Mucosa of gallbladder (tissue), 1 donor: ENCODE results near the gene ERC1. TPM values are rescaled to one million over a fixed set of nuclear protein-coding genes. Genes with fewer than 3 reads are reported as not detected.
"Not testable (repeated sequence)": the region's sequence is repeated elsewhere in the genome, so short reads cannot be mapped to it uniquely, and the experiment has no call there.

ENCODE experiments used
- DNase-seq: peaks from one replicate; pipeline ENCODE4 v3.0.0-alpha.2; 2020; ENCODE audit warnings: low spot score
- total RNA-seq: library from RNA; stranded (reverse); gene quantifications from one replicate; pipeline ENCODE4 v1.2.1, GENCODE V29; 2021
- donor health status: DM: no; HTN: no; CAD: no.

Gene ERC1
- total RNA-seq, 1 donor from 2014 or later, result 59.4 TPM

DNA sequence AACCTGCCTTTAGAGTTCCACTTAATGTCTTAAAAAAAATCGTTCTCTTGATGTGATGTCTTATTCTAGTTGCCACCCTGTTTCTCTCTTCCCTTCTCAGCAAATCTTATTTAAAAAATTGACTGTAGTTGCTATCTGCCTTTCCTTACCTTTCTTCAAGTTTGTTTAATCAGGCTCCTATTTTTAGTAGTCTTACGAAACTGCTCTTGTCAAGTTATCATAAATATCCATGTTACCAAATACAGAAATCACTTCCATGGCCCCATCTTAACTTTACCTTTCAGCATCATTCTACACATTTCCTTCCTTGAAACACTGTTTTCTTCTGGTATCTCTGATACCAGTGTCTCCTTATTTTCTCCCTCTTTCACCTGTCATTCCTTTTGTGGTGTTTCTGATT is 227.3 kb downstream of the ERC1 start:
- DNase-seq, result no peak

DNA sequence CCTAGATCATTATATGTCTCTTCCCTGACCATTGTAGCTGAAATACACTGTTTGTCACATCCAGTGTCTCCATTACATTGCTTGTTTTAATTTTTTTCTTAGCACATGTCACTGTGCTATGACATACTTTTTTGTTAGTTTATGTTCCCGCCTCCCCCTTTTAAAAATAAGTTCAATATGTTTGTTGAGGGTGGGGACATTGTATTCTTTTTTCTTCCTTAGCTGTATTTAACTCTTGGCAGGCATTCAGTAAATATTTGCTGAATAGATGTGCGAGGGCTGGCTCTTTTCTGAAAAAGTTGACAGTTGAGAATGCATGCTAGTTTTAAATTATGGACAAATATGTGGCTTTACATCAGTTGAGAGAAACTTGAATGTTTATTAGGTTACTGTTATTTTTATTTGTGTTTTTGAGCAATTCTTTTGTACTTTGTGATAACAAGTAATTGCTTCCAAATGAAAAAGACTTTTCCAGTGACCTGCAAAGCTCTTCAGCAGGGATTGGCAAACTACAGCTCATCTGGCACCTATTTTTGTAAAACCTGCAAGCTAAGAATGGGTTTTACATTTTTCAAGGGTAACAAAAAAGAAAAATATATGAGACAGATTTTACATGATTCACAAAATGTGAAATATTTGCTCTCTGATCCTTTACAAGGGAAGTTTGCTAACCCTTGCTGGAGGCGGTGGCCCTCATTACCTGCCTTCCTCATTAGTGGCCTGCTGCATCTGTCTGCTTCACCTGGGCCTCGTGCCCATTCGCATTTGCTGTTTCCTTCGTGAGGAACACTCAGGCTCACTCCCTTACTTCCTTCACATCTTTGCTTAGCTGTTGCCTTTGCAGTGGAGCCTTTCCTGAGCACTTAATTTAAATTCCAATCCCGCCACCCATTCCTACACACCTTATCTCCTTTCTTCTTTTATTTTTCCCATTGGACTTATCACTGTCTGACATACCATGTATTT is 229.4 kb downstream of the ERC1 start:
- peak; percentile 22 for DNase-seq

DNA sequence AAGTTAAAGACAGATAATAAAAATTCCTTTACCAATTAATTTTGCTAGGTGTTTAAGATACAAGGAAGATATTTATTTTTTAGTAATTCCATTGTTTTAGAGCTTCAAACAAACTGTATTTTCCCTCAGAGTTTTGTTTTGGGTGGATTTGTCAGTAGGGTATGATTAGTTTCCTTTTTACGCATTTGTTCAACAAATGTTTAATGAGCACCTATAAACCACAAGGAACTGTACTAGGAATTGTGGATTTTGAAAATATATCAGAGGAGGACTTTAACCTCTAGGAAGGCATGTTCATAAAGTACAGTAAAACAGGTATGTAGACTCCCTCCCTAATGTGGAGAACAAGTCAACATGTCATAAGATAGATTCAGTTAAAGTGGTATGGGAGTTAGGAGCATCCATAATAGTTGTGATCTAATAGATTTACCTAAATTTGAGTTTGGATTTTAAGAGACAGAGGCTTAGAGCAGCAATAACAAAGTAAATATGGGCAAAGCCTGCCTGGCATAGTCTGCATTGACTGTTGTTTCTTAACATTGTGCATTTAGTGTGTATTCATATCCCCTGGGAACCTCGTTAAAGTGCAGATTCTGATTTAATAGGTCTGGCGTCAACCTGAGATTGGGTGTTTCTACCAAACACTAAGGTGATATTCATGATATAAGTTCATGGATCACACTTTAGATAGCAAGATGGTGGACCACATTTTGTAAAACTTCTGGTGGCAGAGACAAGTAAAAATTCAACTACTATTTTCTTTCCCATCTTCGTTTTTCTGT is 232.0 kb downstream of the ERC1 start:
- no peak for DNase-seq

DNA sequence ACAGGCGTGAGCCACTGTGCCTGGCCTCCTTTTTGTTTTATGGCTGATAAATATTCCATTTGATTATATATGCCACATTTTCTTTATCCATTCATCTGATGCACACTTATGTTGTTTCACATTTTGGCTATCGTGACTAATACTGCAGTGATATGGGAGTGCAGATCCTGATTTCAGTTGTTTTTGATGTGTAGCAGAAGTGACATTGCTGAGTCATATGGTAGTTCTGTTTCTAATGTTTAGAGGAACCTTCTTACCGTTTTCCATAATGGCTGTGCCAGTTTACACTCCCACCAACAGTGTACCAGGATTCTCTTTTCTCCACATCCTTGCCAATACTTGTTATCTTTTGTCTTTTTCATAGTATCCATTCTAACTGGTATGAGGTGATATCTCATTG is 235.9 kb downstream of the ERC1 start:
- DNase-seq, result no peak

DNA sequence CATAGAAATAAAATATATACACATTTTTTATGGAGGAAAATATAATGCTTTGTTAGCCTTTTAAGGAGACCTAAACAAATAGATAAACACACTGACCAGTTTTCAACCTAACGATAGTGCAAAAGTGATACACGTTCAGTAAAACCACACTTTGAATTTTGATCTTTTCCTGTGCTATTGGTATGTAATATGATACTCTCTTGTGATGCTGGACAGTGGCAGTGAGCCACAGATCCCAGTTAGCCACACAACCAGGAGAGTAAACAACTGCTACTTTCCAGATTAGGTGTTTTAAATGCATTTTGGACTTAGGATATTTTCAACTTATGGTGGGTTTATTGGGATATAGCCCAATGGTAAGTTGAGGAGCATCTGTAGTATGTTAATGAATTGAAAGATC is 243.1 kb downstream of the ERC1 start:
- DNase-seq, result no peak

DNA sequence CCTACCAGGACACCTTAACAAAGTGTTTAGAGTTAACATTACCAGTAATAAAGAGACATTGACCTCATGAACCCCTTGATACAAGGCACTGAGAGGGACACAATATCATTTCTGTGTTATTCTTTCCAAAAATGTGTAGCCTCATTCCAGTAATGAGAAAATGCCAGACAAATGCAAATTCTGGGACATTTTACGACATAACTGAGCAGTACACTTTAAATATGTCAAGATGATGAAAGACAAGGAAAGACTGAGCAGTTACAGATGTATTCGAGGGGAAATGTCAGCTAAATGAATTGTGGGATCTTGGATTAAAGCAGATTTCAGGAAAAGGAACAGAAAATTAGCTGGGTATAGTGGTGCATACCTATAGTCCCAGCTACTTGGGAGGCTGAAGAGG is 255.6 kb downstream of the ERC1 start:
- no peak for DNase-seq

DNA sequence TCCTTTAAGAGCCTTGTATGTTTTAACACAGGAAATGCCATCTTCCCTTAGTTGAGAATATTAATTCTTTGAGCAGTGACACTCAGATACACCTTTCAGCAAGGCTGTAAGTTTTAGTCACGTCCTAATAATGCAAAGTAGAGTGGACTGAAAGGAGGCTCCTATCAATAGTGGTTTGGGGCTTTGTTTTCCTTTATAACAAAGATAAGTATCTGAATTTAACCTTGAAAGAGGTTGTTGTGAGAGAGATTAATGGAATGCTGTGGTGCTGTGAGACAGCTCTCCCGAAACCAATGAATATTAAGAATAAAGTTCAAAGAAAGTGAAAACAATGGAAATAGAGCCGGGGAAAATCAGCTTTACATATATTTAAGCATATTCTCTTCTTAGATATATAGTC is 259.6 kb downstream of the ERC1 start:
- DNase-seq, result no peak

DNA sequence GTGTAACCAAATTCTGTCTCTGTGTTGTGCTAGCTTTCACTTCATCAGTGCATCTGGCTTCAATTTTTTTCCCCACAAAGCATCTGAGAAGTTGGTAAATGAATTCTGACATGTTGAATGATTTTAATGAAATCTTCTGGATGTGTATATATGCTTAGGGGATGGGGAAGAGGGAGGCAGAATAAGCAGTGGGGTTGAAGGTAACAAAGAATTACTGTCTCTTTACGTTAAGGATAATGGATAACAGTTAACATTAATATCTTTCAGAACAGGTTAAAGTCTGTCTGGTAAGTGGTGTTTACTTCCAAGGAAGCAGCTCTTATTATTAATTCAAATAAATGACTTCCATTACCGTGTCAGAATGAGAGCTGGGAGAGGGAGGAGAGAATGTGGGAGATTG is 261.7 kb downstream of the ERC1 start:
- no peak for DNase-seq

DNA sequence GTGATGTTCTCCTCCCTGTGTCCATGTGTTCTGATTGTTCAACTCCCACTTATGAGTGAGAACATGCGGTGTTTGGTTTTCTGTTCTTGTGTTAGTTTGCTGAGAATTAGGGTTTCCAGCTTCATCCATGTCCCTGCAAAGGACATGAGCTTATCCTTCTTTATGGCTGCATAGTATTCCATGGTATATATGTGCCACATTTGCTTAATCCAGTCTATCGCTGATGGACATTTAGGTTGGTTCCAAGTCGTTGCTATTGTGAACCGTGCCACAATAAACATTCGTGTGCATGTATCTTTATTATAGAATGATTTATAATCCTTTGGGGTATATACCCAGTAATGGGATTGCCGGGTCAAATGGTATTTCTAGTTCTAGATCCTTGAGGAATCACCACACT is 264.1 kb downstream of the ERC1 start:
- DNase-seq, result not testable (repeated sequence)

DNA sequence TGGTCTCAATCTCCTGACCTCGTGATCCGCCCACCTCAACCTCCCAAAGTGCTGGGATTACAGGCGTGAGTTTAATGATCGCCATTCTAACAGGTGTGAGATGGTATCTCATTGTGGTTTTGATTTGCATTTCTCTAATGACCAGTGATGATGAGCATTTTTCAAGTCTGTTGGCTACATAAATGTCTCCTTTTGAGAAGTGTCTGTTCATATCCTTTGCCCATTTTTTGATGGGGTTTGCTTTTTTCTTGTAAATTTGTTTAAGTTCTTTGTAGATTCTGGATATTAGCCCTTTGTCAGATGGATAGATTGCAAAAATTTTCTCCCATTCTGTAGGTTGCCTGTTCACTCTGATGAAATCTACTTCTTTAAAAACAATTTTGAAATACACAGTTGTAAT is 264.8 kb downstream of the ERC1 start:
- DNase-seq, result not testable (repeated sequence)

DNA sequence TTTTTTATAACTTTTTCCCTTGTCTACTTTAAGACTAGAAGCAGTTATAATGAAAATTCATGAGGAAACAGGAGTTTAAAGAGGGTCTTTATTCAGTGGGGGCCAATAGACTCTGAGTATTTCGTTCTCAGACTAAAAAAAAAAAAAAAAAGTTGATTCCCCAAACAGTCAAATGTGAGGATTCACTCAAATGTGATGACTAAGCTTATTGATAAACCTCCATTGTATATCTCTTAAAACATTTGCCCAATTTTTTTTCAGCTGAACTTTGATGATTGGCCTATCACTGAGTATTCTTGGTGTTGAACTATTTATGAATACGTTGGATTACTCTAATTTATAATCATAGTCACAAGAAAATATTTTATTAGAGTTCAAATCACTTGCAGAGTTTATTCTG is 265.3 kb downstream of the ERC1 start:
- DNase-seq, result no peak

DNA sequence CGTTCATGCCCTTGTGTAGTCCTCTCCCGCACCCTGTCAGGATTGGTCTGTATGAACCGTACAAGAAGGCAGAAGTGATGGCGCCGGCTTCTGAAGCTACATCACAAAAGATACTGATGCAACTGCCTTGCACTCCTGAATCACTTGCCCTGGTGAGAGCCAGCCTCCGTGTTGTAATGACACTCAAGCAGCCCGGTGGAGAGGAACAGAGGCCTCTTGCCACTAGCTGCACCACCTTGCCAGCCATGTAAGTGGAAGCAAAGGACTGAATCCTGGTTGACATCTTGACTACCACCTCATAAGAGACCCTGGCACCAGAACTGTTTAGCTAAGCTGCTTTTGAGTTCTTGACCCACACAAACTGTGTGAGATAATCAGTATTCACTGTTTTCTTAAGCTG is 266.0 kb downstream of the ERC1 start:
- DNase-seq, result no peak

DNA sequence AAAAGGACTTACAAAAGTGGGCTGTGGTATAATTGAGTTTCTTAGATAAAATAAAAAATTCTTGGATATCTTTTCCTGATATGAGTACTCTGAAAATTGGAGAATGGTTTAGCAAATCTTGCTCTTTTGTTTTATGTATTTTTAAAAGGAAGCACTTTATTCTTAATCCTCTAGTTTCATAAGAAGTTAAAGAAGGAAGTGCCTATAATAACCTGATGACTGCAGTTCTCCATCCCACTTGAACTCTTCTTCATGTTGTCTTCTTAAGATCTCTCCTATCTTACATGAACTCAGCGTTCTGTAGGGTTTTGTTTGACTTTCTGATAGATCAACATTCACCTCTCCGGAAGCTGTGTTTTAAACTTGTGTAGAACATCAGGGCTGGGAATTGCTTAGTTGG is 271.0 kb downstream of the ERC1 start:
- DNase-seq, result no peak

DNA sequence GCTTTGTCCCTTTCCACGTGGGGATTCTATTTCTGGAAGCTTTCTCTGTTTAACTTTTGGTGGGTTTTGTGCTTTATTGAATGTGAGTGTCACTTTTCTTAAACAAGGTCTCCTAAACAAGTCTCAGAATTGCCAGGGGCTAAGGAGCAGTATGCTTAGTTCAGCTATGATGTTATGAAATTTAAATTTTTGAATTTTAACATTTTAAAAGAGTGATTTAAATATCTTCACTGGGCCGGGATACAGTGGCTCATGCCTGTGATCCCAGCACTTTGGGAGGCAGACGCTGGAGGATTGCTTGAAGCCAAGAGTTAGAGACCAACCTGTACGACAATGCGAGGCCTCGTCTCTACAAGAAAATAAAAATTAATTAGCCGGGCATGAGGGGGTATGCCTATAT is 276.2 kb downstream of the ERC1 start:
- DNase-seq, result no peak

DNA sequence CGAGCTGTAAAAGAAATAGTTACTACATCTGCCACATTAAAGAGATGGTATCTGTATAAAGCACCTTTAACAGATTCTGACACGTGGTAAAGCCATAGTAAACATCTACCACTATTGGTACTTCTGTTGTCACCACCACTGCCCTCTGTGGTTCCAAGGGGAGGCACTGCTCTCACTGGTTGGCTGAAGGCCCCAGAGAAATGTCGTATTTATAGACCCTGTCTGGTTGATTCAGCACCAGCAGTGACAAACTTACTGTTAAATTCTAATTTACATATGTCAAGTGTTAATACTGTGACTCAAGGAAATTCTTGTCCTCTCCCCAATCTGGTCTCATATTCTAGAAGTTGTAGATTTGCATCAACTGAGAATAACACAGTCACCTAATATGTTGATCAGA is 281.1 kb downstream of the ERC1 start:
- no peak for DNase-seq

DNA sequence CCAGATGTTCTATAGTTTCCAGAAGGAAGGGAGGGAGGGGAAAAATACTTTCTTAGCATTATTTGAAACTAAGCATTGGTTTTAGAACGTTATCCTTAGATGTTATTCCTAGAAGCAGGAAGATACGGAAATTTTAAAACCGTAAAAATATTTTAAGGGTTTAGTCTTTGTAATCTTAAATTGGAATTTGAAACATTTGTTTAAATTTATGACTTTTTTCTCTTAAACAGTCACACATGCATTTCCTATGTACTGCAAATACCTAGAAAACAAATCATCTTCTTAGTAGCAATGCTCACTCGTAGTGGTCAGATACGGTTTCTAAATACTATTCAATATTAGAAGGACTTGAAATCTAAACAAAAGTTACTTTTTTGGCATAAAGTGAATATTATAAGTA is 282.0 kb downstream of the ERC1 start:
- DNase-seq, result no peak

DNA sequence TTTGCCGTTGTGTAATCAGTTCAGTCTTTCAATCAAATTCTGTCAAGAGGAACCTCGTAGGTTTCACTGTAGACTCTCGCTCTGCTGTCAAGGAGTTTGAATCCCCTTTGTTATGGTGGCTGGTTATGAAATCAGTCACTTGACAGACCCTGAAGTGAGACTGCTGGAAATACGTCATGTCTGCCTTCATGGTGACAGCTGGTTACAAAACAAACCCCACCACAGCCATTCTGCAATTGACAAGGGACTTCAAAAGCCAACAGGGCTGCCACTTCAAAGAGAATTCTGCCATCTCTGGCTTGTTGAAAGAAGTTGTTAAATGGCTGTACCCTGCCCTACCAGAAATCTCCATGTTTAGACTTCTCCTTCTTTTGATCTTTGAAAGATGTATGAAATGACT is 286.9 kb downstream of the ERC1 start:
- DNase-seq, result no peak

DNA sequence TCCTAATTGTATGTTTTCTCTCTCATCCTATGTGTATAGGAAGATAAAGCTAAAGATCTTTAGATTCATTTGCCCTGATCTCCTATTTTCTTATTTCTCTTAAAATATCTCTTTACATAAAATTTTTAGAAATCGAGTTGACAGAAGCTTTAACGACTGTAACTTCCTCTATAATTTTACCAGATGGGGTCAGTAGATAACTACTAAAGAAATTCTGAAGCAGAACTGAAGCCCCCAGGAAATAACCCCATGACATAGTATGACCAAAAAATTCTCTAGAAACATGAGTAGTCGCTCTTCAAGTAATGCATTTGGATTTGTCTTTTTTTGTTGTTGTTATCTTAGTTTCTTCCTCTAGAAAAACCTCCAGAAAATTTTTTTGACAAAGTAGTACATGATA is 288.0 kb downstream of the ERC1 start:
- no peak for DNase-seq

DNA sequence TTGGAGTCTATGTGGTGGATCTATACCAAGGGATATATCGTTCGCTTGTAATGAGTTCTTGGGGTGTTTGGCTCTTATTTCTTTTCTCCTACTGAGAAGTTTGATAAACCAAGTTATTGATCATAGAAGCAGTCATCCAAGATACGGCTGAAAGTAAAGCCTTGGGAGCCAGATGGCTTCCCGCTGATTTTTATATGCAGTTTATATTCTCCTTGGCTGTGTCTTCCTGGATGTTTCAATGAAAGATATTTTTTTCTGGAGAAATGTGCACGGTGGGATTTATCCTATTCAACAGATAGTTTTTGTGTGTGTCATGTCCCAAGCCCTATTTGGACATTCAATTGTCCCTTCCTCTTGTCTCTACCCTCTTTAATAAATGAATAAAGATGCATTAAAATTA is 289.0 kb downstream of the ERC1 start:
- no peak for DNase-seq

DNA sequence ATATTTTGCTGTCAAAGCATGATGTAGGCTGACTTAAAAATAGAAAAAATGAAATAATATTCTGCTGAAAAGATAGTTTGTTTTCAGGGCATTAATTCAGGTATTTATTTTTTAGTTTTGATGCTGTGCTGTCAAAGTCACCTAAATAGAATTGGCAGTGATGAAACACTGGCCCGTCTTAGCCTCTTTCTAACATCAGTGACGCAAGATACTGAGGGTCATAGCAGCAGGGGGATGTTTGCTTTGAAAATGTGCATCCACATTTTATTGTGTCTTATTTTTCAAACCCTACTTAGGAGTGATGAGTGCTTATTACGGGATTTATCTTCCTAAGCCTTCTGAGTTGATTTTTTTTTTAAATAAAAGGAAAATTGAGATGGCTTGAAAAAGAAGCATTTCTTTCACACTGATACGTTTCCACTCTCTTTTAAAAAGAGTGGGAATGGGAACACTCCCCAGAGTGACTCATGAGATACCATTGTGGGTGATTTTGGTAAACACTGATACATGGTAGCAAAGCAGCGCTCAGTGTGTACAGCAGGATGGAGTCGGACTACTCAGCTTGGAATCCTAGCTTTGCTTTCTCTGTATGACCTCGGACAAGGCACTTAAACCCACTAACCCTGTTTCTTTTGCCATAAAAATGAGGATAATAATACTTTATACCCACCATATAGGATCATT is 290.8 kb downstream of the ERC1 start:
- no peak for DNase-seq

DNA sequence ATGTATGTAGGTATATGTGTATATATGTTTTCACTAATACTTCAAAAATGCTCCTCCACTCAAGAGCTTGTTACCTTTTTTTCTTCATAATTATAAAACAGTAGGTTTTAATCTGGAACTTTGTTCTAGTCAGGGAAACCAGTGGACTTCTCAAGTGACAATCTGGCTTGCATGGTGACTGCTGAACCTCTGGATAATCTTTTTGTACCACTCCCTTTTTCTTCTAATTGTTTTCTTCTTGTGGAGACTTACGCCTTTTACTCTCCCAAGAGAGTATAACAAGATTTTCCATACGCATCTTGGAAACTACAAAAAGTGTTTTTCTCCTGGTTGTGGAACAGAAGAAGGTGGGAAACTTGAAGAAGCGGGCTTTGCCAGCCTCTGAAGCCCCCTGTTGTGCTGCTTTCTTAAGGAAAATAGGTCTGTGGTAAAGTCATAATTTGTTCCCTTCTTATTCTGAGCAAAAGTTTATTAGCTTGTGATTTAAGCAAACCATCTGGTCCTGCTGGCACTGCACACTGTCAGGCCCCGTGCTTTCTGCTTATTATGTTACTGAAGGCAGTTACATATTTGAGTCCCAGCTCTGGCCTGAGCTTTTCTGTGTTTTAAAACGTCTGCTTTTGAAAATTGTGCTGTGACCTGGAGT is 291.8 kb downstream of the ERC1 start:
- DNase-seq, result peak; percentile 41

DNA sequence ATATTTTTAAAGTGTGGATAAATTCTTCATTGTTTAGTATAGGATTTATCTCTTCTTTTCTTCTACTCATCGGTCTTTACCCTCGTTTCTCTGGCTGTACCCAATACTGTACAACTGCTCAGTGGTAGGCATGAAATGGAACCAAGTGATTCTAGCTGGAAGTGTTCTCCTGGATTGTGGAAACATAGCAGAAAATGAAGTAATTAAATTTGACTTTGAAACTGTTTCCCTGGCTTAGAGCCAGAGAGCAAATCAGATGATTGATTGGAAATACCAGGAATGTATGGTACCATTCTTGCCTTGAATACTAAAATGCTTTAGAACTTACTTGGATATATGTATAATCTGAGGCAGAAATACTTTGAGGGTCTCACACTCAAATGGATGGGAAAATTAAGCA is 292.3 kb downstream of the ERC1 start:
- no peak for DNase-seq
